ENCODE data around the gene ACY1. TPM values are rescaled to one million over a fixed set of nuclear protein-coding genes. Genes with fewer than 3 reads are reported as not detected.

ACY1 gene
- total and polyA plus RNA-seq, 8 donors: 8.0 to 60.6 (median 38.3) TPM; not detected in 1

DNA sequence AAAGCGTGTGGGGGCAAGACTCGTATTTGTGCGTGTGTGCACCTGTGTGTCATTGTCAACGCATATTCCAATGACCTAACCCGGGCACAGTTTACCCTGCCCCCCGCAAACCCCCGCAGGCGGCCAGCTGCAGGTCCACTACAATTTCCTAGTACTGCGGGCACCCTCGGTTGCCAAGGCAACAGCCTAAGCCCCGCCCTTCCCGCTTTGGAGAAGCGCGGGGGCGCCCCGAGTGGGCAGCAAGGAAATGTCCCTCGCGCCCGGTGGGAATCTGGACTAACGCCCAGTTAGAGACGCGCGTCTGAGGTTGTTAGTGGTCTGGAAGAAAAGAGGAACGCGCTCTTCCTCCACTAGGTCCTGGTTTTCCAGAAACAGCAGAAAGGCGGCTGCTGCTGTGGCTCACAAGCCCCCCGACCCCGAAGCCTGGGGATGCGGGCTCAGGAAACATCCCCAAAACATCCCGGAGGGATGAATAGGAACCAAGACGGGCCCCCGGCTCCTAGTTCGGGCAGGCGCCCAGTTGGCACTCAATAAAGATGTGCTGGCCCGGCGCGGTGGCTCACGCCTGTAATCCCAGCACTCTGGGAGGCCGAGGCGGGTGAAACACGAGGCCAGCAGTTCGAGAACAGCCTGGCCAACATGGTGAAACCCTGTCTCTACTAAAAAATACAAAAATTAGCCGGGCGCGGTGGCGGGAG, 7.3 kb upstream of the ACY1 start:
- peaks cover 0 to 16% (median 4%) of the 10 kb centered on the region in 4 donors for H3K36me3 ChIP-seq
- WGBS, 5 donors: 32 to 50% (median 34%) methylated on average over 27 to 46 of the region's 46 CpGs
- peak overlapping the region; percentile 61 to 75 (median 65) for H3K4me3 ChIP-seq
- H3K4me1 ChIP-seq: peaks cover 21 to 63% (median 43%) of the 10 kb centered on the region in 4 donors
- peak overlapping the region; percentile 88 to 97 (median 95) for H3K27ac ChIP-seq
- H3K27me3 ChIP-seq: no peaks in the 10 kb centered on the region
- peak; percentile 62 to 91 for DNase-seq
- peak in 1 of 7 experiments; percentile 18 for TF ChIP-seq CTCF (IDR thresholded peaks at IDR 0.05)
- no peak for TF ChIP-seq EP300 (IDR thresholded peaks at IDR 0.05)
- no peak for TF ChIP-seq POLR2AphosphoS5 (IDR thresholded peaks at IDR 0.05)
- no peak for TF ChIP-seq POLR2A (IDR thresholded peaks at IDR 0.05)
- H3K9me3 ChIP-seq: no peaks in the 10 kb centered on the region
- intact Hi-C loops (cut with DNase I; ENCODE audit: low total_unique reads): no loop called here

- Histone ChIP-seq H3K27me3 (no peaks in the 10 kb centered on the region), H3K27ac (no peak overlapping the region), H3K9me3 (no peaks in the 10 kb centered on the region), H3K4me3 (no peak overlapping the region), H3K4me1 (peaks cover 29 to 63% (median 41%) of the 10 kb centered on the region in 4 donors), H3K36me3 (peaks cover 0 to 9% (median 2%) of the 10 kb centered on the region in 4 donors)
- DNase-seq: no peak
- intact Hi-C loops (cut with DNase I; ENCODE audit: low total_unique reads): no loop called here
- WGBS, 5 donors: 74 to 90% (median 87%) methylated on average over 6 to 9 of the region's 9 CpGs
- TF ChIP-seq CTCF (IDR thresholded peaks at IDR 0.05): no peak
- TF ChIP-seq EP300 (IDR thresholded peaks at IDR 0.05): no peak
- no peak for TF ChIP-seq POLR2AphosphoS5 (IDR thresholded peaks at IDR 0.05)
- no peak for TF ChIP-seq POLR2A (IDR thresholded peaks at IDR 0.05)
Observed at GRCh38 chr3:51977446-51978142, 5.7 kb upstream of the ACY1 start.

DNA sequence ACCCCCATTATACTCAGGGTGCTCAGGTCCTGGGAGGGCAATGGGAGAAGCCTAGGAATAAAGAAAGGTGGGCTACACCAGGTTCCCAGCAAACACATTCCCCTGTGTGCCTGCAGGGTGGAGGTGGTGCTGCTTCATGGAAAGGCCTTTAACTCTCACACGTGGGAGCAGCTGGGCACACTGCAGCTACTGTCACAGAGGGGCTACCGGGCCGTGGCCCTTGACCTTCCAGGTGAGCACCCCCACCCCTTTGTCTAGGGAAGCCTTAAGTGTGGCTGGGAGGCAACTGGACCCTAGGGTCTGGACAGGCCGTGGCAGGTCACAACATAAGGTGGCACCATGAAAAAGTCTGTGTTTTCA, 5.2 kb upstream of the ACY1 start:
- 62 to 100% (median 79%) methylated on average over 1 to 4 of the region's 4 CpGs for WGBS, 5 donors
- H3K9me3 ChIP-seq: no peaks in the 10 kb centered on the region
- H3K36me3 ChIP-seq: peaks cover 0 to 9% (median 2%) of the 10 kb centered on the region in 4 donors
- H3K27me3 ChIP-seq: no peaks in the 10 kb centered on the region
- TF ChIP-seq POLR2A (IDR thresholded peaks at IDR 0.05): no peak
- TF ChIP-seq EP300 (IDR thresholded peaks at IDR 0.05): no peak
- TF ChIP-seq CTCF (IDR thresholded peaks at IDR 0.05): no peak
- no peak for TF ChIP-seq POLR2AphosphoS5 (IDR thresholded peaks at IDR 0.05)
- H3K27ac ChIP-seq: no peak overlapping the region
- intact Hi-C loops (cut with DNase I; ENCODE audit: low total_unique reads): no loop called here
- DNase-seq: no peak
- peaks cover 33 to 61% (median 41%) of the 10 kb centered on the region in 4 donors for H3K4me1 ChIP-seq
- no peak overlapping the region for H3K4me3 ChIP-seq

- intact Hi-C loops (cut with DNase I; ENCODE audit: low total_unique reads): no loop called here
- 80 to 98% (median 97%) methylated on average over 1 to 10 of the region's 10 CpGs for WGBS, 5 donors
- Histone ChIP-seq H3K9me3 (no peaks in the 10 kb centered on the region), H3K4me1 (peaks cover 32 to 57% (median 38%) of the 10 kb centered on the region in 4 donors), H3K27ac (no peak overlapping the region), H3K4me3 (no peak overlapping the region), H3K36me3 (peaks cover 0 to 9% (median 2%) of the 10 kb centered on the region in 4 donors), H3K27me3 (no peaks in the 10 kb centered on the region)
- DNase-seq: no peak
- TF ChIP-seq POLR2A (IDR thresholded peaks at IDR 0.05) (no peak), CTCF (IDR thresholded peaks at IDR 0.05) (no peak), POLR2AphosphoS5 (IDR thresholded peaks at IDR 0.05) (no peak), EP300 (IDR thresholded peaks at IDR 0.05) (no peak)
Observed at GRCh38 chr3:51980253-51980652, 3.1 kb upstream of the ACY1 start.
